ENCODE data around the gene PDGFD. TPM values are rescaled to one million over a fixed set of nuclear protein-coding genes. Genes with fewer than 3 reads are reported as not detected.

Gene PDGFD
- total RNA-seq, 1 donor from 2014 or later: 17.2 TPM

DNA sequence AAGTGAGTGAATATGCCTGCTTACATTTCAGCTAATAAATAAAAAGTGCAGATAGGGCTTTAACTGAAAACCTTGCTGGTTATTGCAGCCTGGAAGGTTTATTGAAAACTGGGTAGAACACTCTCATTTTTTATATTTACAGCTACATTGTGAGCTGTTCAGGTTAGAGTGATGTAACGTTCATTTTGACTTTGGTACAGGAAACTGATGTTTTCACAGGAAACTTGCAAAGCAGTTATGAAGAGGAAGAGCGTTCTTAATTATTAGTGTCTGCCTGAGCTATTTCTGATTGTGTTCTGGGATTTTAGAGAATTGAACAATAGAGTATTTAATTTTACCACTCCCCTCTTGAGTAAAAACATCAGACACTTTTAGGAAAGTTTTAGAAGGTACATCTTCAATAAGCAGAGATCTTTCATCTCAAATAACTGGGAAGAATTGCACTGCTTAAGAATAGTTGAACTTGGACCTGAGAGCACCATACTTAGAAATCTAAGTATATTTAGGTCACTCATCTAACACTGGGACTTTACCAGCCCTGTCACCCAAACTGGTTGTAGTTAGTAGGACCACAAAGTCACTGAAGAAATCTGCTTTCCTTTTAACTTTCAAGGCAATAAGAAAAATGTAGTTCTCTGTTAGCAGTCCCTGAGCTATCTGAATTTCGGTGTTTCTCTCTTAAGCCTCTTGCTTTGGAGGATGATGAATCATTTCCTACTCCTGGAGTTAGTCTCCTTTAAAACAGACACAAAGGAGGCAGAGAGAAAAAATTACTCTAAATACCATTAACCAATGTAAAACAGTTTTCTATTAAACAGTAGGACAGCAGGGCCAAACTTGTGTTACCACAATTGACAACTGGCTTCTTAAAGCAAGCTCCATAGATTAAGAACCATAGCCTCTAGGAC, 256.1 kb downstream of the PDGFD start:
- no peak overlapping the region for H3K27ac Mint-ChIP-seq (ENCODE audit: unreplicated experiment)
- no peaks in the 10 kb centered on the region for H3K9me3 Mint-ChIP-seq (ENCODE audit: unreplicated experiment)
- H3K4me3 Mint-ChIP-seq (ENCODE audit: unreplicated experiment): no peak overlapping the region
- no peaks in the 10 kb centered on the region for H3K36me3 Mint-ChIP-seq (ENCODE audit: low read depth, unreplicated experiment)
- peaks cover 16% of the 10 kb centered on the region for H3K4me1 Mint-ChIP-seq (ENCODE audit: unreplicated experiment)
- no peaks in the 10 kb centered on the region for H3K27me3 Mint-ChIP-seq (ENCODE audit: unreplicated experiment)
- no peak for TF ChIP-seq CTCF (IDR thresholded peaks at IDR 0.05; ENCODE audit: unreplicated experiment)
- DNase-seq (ENCODE audit: low spot score): no peak

DNA sequence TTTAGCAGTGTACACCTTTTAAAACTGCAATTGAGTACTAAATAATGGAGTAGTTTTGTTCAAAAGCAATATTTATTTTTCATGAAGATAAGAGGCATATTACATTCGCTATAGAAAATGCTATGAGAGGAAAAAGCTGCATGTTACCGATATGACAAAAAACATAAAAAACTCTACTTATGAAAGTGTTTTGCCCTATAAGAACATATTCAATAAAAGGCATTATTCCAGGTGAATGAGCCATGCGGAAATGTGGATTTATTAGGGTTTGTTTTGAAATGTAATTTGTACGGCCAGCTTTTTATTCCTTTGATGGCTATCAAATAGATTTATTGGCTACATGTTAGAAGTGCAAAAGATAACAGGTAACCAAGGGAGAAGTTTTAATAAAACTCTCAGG, 256.8 kb downstream of the PDGFD start:
- Mint-ChIP-seq H3K27ac (ENCODE audit: unreplicated experiment) (no peak overlapping the region), H3K27me3 (ENCODE audit: unreplicated experiment) (no peaks in the 10 kb centered on the region), H3K9me3 (ENCODE audit: unreplicated experiment) (no peaks in the 10 kb centered on the region), H3K36me3 (ENCODE audit: low read depth, unreplicated experiment) (no peaks in the 10 kb centered on the region), H3K4me3 (ENCODE audit: unreplicated experiment) (no peak overlapping the region), H3K4me1 (ENCODE audit: unreplicated experiment) (peaks cover 16% of the 10 kb centered on the region)
- no peak for DNase-seq (ENCODE audit: low spot score)
- TF ChIP-seq CTCF (IDR thresholded peaks at IDR 0.05; ENCODE audit: unreplicated experiment): no peak

DNA sequence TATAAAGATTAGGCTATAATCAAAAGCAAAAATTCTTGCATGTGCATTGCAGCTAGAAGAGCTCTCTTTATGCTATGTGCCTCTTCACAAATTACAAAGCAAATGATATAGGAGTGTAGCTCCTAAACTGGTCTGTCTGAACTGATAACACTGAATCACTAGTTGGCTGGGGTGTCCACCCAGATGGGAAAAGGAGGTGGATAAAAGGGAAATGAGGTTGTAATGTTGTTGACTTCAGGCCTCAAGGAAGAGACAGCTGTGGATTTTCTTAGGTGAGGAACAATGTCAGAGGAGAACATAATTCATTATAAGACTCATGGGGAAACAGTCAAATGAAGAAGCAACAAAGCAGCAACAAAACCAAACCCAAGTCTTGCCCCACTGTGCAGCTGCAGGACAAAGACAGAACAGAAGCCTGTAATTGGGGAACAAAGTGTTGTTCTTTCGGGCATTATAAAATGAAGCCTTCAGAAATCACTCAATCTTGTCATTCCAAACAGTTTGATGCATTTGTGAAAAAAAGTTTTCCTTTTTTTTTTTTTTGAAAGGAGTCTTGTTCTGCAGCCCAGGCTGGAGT, 257.6 kb downstream of the PDGFD start:
- H3K27ac Mint-ChIP-seq (ENCODE audit: unreplicated experiment): no peak overlapping the region

GRCh38 chr11:103904324-103904667, 259.7 kb downstream of the PDGFD start:
- TF ChIP-seq CTCF (IDR thresholded peaks at IDR 0.05; ENCODE audit: unreplicated experiment): no peak
- no peaks in the 10 kb centered on the region for H3K9me3 Mint-ChIP-seq (ENCODE audit: unreplicated experiment)
- H3K36me3 Mint-ChIP-seq (ENCODE audit: low read depth, unreplicated experiment): no peaks in the 10 kb centered on the region
- H3K27ac Mint-ChIP-seq (ENCODE audit: unreplicated experiment): no peak overlapping the region
- H3K4me1 Mint-ChIP-seq (ENCODE audit: unreplicated experiment): peaks cover 16% of the 10 kb centered on the region
- H3K27me3 Mint-ChIP-seq (ENCODE audit: unreplicated experiment): no peaks in the 10 kb centered on the region
- no peak for DNase-seq (ENCODE audit: low spot score)
- H3K4me3 Mint-ChIP-seq (ENCODE audit: unreplicated experiment): no peak overlapping the region

More for the DNA sequence above, 257.6 kb downstream of the PDGFD start:
- no peaks in the 10 kb centered on the region for H3K9me3 Mint-ChIP-seq (ENCODE audit: unreplicated experiment)
- H3K4me1 Mint-ChIP-seq (ENCODE audit: unreplicated experiment): peaks cover 16% of the 10 kb centered on the region
- no peak for TF ChIP-seq CTCF (IDR thresholded peaks at IDR 0.05; ENCODE audit: unreplicated experiment)
- no peaks in the 10 kb centered on the region for H3K27me3 Mint-ChIP-seq (ENCODE audit: unreplicated experiment)
- no peak overlapping the region for H3K4me3 Mint-ChIP-seq (ENCODE audit: unreplicated experiment)
- DNase-seq (ENCODE audit: low spot score): no peak
- H3K36me3 Mint-ChIP-seq (ENCODE audit: low read depth, unreplicated experiment): no peaks in the 10 kb centered on the region
